HG02759 (cell line): ENCODE measurements around the gene SPEN.
"Not testable (repeated sequence)": the region's sequence is repeated elsewhere in the genome, so short reads cannot be mapped to it uniquely, and the experiment has no call there.

Source experiments
- ATAC-seq: cut with Tn5 transposase; IDR thresholded peaks from one replicate; pipeline ENCODE4 v1.9.1; 2021; ENCODE audit warnings: mild to moderate bottlenecking, moderate library complexity; ENCODE audit not compliant: unreplicated experiment

SPEN gene

GRCh38 chr1:15833069-15833679 lies 14.3 kb upstream of the SPEN start:
- ATAC-seq, result no peak

GRCh38 chr1:15833842-15834405 lies 13.6 kb upstream of the SPEN start:
- no peak for ATAC-seq

- ATAC-seq, result peak; percentile 55
These were observed 12.9 kb upstream of the SPEN start for GRCh38 chr1:15834406-15835204.

GRCh38 chr1:15835205-15835740 lies 12.2 kb upstream of the SPEN start:
- ATAC-seq, result no peak

- peak; percentile 56 for ATAC-seq
These were observed 11.6 kb upstream of the SPEN start for GRCh38 chr1:15835741-15836510.

GRCh38 chr1:15836511-15836771 lies 11.1 kb upstream of the SPEN start:
- ATAC-seq, result not testable (repeated sequence)

- no peak for ATAC-seq
These were observed 10.5 kb upstream of the SPEN start for GRCh38 chr1:15836772-15837669.

GRCh38 chr1:15837931-15838330 lies 9.6 kb upstream of the SPEN start:
- ATAC-seq, result no peak

GRCh38 chr1:15838721-15839120 lies 8.8 kb upstream of the SPEN start:
- no peak for ATAC-seq

- no peak for ATAC-seq
These were observed 3.5 kb upstream of the SPEN start for GRCh38 chr1:15843826-15844572.

GRCh38 chr1:15846056-15846455 lies 1.5 kb upstream of the SPEN start:
- ATAC-seq, result not testable (repeated sequence)

GRCh38 chr1:15847893-15848142 lies 311 bp downstream of the SPEN start:
- ATAC-seq, result no peak

GRCh38 chr1:15848143-15848928 lies 829 bp downstream of the SPEN start:
- ATAC-seq, result peak; percentile 15

GRCh38 chr1:15848929-15849774 lies 1.6 kb downstream of the SPEN start:
- no peak for ATAC-seq

- ATAC-seq, result no peak
These were observed 2.3 kb downstream of the SPEN start for GRCh38 chr1:15849775-15850324.

GRCh38 chr1:15850471-15851001 lies 3.0 kb downstream of the SPEN start:
- no peak for ATAC-seq

GRCh38 chr1:15851210-15852035 lies 3.9 kb downstream of the SPEN start:
- ATAC-seq, result no peak
